Measurements from ENCODE around the gene BOK. TPM values are rescaled to one million over a fixed set of nuclear protein-coding genes. Genes with fewer than 3 reads are reported as not detected.
A peak's percentile ranks its signal among the peaks of the same experiment; 100 is the strongest.

The BOK gene
- total RNA-seq, 1 donor from 2014 or later: not detected

DNA sequence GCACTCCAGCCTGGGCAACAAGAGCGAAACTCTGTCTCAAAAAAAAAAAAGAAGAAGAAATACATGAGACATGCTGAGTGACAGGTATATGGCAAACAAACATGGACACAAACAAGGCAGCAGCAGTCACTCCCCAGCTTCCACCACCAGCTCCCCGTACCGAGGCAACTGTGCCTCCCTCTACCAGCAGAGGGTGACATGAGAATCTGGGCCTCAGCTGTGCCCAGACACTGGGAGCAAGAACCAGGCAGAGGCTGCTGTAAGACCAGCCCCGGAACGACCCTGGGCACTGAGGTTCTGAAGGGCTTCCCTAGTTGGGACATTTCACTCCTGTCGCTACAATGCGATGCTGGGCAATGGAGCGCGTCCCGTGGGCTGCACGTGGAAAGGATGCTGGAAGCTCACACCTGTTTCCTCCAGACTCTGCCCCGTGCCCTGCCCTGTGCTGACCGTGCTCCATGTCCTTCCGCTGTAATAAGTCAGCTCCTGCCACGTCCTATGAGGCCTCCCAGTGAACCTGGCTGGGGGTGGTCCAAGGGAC is 37.1 kb downstream of the BOK start:
- Mint-ChIP-seq H3K4me3 (no peak overlapping the region), H3K36me3 (ENCODE audit: low read depth) (peaks cover 52% of the 10 kb centered on the region), H3K4me1 (no peaks in the 10 kb centered on the region), H3K9me3 (no peaks in the 10 kb centered on the region), H3K27ac (no peak overlapping the region), H3K27me3 (no peaks in the 10 kb centered on the region)
- ATAC-seq (ENCODE audit: low read depth) (no peak), DNase-seq (no peak)
- TF ChIP-seq CTCF (IDR thresholded peaks at IDR 0.05): no peak
- POLR2A ChIA-PET: no interaction called here
- CTCF ChIA-PET: no interaction called here
- intact Hi-C loops (cut with micrococcal nuclease): no loop called here

DNA sequence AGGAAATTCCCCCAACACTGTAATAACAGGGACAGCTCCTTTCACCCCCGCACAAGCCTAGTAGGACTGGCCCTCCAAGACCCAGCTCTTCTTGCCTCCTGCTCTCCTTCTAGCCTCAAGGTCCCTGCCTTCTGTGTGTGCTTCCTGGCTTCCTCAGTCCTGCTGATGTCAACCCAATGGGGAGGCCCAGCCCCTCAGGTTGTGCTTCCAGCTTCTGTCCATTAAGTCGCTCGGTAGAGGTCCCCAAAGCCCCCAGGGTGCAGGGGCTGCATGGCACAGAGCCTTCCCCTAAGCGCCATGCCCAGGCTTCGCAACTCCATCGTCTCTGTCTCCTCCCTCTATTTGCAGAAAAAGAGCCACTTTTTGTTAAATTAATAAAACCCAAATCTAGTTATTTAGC is 39.0 kb downstream of the BOK start:
- ChIA-PET CTCF (no interaction called here), POLR2A (no interaction called here)
- no peak overlapping the region for H3K4me3 Mint-ChIP-seq
- intact Hi-C loops (cut with micrococcal nuclease): no loop called here
- ATAC-seq (ENCODE audit: low read depth): no peak
- H3K27ac Mint-ChIP-seq: no peak overlapping the region
- no peaks in the 10 kb centered on the region for H3K9me3 Mint-ChIP-seq
- peaks cover 64% of the 10 kb centered on the region for H3K36me3 Mint-ChIP-seq (ENCODE audit: low read depth)
- DNase-seq: no peak
- no peaks in the 10 kb centered on the region for H3K4me1 Mint-ChIP-seq
- TF ChIP-seq CTCF (IDR thresholded peaks at IDR 0.05): no peak
- H3K27me3 Mint-ChIP-seq: no peaks in the 10 kb centered on the region

GRCh38 chr2:241598061-241598460 is 39.5 kb downstream of the BOK start:
- H3K27me3 Mint-ChIP-seq: no peaks in the 10 kb centered on the region
- no peak overlapping the region for H3K4me3 Mint-ChIP-seq
- H3K36me3 Mint-ChIP-seq (ENCODE audit: low read depth): peaks cover 68% of the 10 kb centered on the region
- H3K27ac Mint-ChIP-seq: no peak overlapping the region
- ATAC-seq (ENCODE audit: low read depth) (no peak), DNase-seq (no peak)
- CTCF ChIA-PET: interaction anchor here (0.9 kb wide), 1 partner anchor 614 kb away, joined by 3 read pairs; no protein-coding TSS in a partner anchor
- intact Hi-C loops (cut with micrococcal nuclease): no loop called here
- POLR2A ChIA-PET: interaction anchor here (0.6 kb wide), 1 partner anchor 486 kb away, joined by 4 read pairs; no protein-coding TSS in a partner anchor
- H3K4me1 Mint-ChIP-seq: no peaks in the 10 kb centered on the region
- no peak for TF ChIP-seq CTCF (IDR thresholded peaks at IDR 0.05)
- no peaks in the 10 kb centered on the region for H3K9me3 Mint-ChIP-seq

- Mint-ChIP-seq H3K27ac (no peak overlapping the region), H3K9me3 (no peaks in the 10 kb centered on the region), H3K36me3 (ENCODE audit: low read depth) (peaks cover 69% of the 10 kb centered on the region), H3K4me1 (no peaks in the 10 kb centered on the region), H3K27me3 (no peaks in the 10 kb centered on the region), H3K4me3 (no peak overlapping the region)
- POLR2A ChIA-PET: interaction anchor here (0.6 kb wide), 1 partner anchor 486 kb away, joined by 4 read pairs; no protein-coding TSS in a partner anchor
- ATAC-seq (ENCODE audit: low read depth) (peak; percentile 37), DNase-seq (no peak)
- intact Hi-C loops (cut with micrococcal nuclease): no loop called here
- TF ChIP-seq CTCF (IDR thresholded peaks at IDR 0.05): no peak
- CTCF ChIA-PET: interaction anchor here (0.9 kb wide), 1 partner anchor 615 kb away, joined by 3 read pairs; no protein-coding TSS in a partner anchor
These were observed 39.9 kb downstream of the BOK start for GRCh38 chr2:241598487-241598886.

GRCh38 chr2:241599615-241600014 is 41.1 kb downstream of the BOK start:
- no peak for TF ChIP-seq CTCF (IDR thresholded peaks at IDR 0.05)
- H3K27me3 Mint-ChIP-seq: no peaks in the 10 kb centered on the region
- ChIA-PET POLR2A (interaction anchor here (0.6 kb wide), 1 partner anchor 9 kb away, joined by 6 read pairs; no protein-coding TSS in a partner anchor), CTCF (no interaction called here)
- H3K27ac Mint-ChIP-seq: no peak overlapping the region
- DNase-seq (no peak), ATAC-seq (ENCODE audit: low read depth) (no peak)
- H3K9me3 Mint-ChIP-seq: no peaks in the 10 kb centered on the region
- H3K36me3 Mint-ChIP-seq (ENCODE audit: low read depth): peaks cover 63% of the 10 kb centered on the region
- intact Hi-C loops (cut with micrococcal nuclease): no loop called here
- H3K4me1 Mint-ChIP-seq: no peaks in the 10 kb centered on the region
- H3K4me3 Mint-ChIP-seq: no peak overlapping the region
